ENCODE data around the gene VPS16. TPM values are rescaled to one million over a fixed set of nuclear protein-coding genes. Genes with fewer than 3 reads are reported as not detected.
"Not testable (repeated sequence)": the region's sequence is repeated elsewhere in the genome, so short reads cannot be mapped to it uniquely, and the experiment has no call there.

Gene VPS16
- polyA plus RNA-seq, 12 donors = 18.9 to 53.6 (median 21.9) TPM; not detected in 1

DNA sequence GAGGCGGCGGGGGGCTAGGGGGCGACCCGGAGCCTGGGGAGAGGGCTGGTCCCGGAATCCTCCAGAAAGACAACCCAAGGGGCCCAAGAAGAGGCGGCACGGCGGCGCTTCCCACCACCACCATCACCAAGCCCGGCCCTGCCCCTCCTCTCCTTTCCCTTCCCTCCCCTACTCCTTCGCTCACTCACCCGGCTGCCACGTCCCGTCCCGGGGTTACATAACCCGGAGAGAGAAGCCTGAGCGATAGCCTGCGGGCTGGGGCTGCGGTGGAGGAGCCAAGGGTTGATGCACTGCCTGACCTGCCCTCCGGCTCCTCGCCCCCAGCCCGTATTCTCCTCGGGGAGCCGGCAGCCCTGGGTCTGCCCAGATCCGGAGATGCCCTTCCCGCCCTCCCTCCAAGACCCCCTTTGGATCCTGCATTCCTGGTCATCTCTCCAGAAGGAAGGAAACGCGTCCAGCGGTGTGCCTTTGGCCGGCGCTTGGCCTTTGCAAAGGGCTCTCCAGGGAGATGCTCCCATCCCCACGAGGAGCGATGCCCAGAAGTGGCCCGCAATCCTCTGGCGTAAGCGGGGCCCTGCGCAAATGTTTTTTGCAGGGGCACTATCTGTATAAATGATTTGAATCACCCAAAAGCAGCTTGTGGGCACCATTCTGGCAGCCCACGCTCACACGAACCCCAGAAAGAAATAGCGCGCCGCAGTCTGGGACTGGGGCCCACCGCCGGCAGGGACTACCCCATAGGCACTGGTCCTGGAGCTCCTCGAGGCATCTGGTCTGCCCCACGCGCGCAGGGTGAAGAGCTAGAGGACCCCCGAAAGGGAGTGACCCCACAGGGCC lies 35.5 kb upstream of the VPS16 start:
- no peak for DNase-seq

DNA sequence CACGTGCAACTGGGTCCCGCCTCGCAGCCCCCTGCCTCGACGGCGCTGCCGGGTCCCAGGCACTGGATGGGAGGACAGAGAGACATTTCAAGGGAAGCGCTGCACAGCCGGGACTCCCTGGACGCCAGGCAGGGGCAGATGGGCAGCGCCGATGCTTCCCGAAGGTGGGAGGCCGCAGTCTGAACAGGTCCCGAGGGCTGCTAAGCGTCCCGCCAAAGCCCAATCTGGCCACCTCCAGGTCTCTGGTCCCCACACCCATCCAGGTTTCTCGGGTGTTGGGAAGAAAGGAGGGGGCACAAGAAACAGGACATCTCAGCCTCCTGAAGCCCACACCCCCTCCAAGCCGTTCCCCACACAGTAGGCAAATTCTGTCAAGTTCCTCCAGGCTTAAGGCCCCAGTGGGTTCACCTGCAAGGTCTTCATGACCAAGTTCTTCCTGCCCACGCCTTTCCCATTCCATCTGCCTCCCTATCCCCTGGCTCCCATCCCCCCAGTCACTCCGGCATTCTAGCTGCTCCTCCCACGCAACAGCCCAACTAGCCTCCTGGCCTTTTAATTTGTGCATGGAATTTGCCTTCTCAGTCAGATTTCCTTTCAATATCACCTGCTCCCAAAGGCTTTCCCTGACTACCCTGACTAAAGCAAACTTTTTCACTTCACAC lies 34.7 kb upstream of the VPS16 start:
- DNase-seq = no peak

DNA sequence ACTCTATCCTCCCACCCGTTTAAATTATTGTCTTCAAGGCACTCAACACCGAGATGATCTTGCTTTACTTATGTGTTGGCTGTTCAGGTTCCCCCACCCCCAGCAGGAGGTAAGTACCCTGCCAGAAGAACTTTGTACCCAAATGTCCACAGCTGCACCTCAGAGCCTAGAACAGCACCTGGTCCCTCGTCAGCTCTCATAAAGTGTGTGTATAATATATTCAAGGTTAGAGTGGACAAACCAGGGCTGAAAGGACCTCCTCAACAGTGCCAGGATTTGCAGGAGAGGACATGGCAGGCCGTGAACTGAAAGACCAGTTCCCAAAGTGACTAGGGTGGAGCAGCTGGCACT lies 34.2 kb upstream of the VPS16 start:
- no peak for DNase-seq

DNA sequence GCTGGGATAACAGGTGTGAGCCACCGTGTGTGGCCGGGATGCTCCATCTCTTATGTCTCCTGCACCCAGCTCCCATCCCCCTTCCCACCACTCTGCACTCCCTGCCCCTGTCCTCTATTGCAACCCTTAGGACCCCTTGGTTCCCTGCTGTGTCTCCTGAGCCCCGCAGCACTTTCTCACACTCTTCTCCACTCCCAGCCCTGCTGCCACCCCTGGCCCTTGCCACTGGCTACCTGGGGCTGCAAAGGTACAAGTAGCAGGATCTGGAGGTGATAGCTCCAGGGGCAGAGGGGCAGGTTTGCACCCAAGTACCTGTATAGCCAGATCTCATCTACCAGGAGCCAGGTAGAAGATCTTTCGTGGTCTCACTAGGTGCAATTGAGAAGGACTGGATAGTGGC lies 33.5 kb upstream of the VPS16 start:
- DNase-seq = no peak

DNA sequence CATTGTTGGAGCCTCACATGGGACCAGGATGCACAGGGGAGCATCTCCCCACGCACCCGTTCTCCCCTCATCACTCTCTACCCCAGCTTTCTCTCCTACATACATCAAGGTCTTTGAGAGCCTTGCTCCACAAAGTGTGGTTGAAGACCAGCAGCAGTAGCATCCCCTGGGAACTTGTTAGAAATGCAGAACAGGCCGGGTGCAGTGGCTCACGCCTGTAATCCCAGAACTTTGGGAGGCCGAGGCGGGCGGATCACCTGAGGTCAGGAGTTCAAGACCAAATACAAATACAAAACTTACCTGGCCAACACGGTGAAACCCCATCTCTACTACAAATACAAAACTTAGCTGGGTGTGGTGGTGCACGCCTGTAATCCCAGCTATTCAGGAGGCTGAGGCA lies 32.6 kb upstream of the VPS16 start:
- not testable (repeated sequence) for DNase-seq

DNA sequence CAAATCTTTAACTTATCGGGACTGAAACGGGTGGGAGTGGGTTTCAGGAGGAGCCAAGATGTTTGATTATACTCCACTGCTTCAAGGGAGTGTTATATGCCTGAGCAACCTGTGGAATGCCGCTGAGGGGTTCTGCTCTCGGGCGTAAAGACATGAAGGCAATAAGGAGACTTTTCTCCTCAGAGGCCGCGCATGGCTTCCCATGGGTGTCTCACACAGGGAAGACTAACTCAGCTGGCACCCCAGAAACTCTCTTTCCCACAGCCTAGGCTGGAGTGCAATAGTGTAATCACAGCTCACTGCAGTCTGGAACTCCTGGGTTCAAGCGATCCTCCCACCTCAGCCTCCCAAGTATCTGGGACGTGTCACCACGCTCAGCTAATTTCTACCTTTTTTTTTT lies 30.9 kb upstream of the VPS16 start:
- DNase-seq = no peak

DNA sequence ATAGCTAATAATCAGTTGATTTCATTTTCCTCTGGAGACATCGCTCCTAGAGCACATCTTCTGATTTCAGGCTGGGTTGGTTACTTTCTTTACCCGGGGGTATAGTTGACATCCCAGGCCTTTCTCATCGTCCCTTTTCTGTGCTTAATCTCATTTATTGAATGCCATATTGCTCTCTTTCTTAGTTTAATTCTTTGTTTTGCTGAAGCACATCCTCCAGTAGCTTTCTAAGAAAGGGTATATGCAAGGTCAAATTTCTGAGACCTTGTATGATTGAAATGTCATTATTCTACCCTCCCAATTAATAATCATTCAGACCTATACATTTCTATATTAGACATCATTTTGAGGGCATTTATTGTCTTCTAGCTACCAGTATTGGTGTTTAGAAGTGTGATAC lies 28.4 kb upstream of the VPS16 start:
- DNase-seq = no peak

DNA sequence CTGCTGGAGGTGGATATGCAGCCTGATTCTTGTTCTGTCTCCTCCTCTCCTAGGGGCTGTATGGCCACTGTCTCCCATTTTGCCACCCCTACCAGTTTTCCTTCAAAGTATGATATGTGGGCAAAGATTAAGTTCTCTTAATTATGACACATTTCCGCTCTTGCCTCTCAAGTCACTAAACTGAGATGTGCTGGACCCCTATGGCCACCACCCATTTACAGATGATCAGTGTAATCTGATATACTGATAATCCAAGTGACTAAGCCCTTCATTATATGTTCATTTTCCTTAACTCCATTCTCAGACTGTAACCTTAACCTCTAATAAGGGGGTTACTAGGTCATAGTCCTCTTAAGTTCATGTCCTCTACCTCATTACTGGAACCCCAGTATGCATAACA lies 26.5 kb upstream of the VPS16 start:
- DNase-seq = no peak

DNA sequence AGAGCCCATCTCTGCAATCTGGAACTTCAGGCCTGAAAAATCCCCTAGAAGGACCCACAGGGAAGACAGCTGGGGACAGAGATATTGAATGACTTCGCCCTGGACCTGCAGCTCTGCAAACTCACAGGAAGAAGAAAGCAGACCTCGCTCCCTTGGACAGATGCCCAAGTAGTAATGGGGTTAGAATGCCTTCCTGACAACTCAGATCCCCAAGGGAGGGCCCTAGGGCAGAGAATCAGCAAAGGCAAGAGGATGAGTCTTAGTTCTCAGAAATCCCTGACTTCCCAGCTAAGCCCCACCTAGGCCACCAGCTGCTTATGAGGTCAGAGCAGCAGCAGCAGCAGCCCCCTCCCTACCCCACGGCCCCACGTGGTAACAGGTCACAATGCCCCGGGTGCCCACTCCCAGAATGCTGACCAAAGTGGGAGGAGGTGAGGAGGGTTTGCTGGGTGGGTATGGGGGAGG lies 25.9 kb upstream of the VPS16 start, which contains the start of gene C20orf141:
C20orf141 (plus strand) TSS at position 401 of the 465 bp plus-strand sequence. CDS start 198 bp downstream, outside the sequence.
- DNase-seq = no peak

DNA sequence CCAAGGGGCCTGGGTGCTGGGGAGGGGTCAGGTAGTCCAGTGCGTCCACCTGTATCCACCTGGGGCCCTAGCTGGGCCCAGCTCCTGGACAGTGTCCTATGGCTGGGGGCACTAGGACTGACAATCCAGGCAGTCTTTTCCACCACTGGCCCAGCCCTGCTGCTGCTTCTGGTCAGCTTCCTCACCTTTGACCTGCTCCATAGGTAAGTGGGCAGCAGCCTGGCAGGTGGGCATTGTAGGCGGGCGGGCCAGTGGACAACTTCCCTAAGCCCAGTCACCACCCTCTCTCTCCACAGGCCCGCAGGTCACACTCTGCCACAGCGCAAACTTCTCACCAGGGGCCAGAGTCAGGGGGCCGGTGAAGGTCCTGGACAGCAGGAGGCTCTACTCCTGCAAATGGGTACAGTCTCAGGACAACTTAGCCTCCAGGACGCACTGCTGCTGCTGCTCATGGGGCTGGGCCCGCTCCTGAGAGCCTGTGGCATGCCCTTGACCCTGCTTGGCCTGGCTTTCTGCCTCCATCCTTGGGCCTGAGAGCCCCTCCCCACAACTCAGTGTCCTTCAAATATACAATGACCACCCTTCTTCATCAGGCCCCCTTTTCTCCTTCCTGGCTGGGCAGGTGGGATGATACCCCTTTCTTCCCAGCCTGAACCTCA lies 25.2 kb upstream of the VPS16 start:
- DNase-seq = no peak

DNA sequence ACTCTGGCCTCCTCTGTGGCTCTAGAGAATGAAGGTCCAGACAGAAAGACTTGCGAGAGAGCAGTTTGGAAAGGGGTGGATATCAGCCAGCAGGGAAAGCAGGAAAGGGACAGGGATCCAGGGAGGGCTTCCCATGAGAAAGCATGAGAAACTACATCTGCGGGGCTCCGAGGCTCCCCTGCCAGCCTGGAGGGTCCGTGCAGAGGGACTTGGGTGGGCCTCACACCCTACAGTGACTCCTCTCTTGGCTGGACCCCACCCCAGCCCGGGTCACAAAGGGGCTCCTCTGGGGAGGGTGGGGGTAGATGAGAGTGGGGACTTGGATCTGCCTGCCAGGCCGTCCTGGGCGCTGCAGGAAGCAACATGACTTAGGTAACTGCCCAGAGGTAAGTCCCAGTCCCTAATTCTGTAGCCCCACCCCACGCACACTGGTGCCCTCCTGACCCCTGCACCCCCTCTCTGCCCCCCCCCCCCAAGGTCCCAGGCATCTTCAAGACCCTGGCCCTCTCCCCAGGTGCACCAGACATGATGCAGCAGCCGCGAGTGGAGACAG lies 24.4 kb upstream of the VPS16 start, which contains the start of gene TMEM239:
TMEM239 (plus strand) TSS at position 335 of the 553 bp plus-strand sequence; CDS start at position 526, 191 bp downstream.
- DNase-seq = no peak

DNA sequence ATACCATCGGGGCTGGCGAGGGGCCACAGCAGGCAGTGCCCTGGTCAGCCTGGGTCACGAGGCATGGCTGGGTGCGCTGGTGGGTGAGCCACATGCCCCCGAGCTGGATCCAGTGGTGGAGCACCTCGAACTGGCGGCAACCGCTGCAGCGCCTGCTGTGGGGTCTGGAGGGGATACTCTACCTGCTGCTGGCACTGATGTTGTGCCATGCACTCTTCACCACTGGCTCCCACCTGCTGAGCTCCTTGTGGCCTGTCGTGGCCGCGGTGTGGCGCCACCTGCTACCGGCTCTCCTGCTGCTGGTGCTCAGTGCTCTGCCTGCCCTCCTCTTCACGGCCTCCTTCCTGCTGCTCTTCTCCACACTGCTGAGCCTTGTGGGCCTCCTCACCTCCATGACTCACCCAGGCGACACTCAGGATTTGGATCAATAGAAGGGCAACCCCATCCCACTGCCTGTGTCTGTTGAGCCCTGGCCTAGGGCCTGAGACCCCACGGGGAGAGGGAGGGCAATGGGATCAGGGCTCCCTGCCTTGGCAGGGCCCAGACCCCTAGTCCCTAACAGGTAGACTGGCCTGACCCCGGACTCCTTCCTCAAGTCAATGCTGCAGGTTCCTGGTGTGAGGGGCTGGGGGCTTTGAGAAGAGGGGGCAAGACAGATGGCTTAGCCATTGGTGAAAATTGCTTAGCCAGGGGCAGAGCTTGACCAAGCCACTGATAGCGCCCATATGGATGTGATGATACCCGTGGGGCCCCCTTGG lies 23.8 kb upstream of the VPS16 start:
- no peak for DNase-seq

DNA sequence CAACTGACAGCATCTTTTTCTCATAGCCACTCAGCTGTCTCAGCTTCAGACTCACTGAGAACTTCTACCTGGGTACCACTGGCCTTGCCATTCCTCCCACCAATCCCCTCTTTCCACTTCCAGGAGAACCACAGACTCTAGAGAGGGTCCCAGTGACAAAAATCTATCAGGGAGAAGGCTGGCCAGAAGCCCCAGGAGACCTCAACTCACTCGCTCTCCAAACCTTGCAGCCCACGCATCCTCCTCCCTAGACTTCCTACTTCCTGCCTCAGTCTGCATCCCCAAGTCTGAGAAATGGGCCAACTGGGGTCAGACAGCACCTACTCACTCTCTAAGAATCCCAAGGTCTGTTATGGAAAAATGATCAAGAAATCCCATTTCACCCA lies 23.2 kb upstream of the VPS16 start:
- DNase-seq = no peak

DNA sequence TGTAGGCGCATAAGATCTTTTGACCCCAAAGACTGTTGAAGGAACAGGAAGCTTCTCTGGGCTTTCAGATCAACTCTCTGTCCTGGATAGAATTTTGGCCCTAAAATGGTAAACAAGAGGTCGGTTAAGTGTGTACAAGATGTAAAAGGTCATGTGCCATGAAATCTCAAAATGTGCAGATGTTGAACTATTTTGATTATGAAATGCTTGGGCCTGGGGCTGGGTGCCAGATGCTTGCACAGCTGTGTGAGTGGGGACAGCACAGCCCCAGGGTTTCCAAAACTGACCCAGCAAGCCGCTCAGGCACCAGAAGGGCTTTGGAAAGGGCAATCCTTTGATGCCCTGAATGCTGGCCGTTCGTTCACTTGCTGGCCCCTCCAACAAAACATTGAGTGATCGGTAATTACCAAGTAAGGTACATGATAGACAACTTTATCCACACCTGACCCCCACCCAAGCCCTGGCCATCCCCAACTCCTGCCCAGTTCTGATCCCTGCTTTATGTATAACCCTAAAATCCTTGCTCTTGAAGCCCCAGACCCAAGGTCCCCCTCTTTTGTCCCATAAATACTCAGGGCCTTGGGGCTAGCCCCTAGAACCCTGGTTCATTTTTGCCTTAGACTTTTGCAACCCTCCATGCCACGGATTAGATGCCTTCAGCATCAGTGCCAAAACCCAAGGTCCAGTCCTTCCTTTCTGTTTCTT lies 22.5 kb upstream of the VPS16 start:
- DNase-seq = no peak

DNA sequence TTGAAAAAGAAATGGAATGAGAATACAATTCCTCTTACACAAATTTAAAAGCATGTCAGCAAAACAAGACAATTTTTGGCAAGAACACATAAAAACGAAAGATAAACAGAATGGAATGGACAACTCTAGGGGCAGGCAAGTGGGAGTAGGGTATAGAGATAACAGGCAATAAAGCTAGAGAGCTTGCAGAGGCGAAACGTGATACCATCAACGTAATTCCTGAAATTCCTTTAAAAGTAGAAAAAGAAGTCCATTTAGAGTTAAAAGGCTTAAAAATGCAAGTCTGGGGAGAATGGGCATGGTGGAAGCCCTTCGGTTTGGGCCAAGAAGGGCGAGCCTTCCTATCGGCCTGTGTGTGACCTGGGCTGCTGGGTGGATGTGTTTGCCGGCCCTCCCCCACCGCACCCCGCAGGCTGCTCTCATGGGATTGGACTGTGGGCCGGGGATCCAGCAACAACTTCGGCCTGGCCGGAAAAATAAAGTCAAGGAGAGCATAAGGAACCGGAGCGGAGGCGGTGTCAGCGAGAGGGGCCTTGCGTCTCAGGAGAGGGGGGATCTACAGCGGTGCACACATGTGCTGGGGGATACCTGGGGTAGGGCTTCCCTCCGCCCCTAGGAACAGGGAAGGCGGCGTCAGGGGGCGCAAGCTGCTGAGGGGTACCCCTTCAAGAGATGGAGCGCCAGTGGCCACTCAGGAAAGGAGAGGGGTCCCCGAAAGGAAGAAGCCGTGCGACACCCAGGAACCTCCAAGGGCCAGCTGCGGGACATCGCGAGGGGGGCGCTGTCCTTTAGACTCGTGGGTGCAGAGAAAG lies 20.3 kb upstream of the VPS16 start:
- no peak for DNase-seq

DNA sequence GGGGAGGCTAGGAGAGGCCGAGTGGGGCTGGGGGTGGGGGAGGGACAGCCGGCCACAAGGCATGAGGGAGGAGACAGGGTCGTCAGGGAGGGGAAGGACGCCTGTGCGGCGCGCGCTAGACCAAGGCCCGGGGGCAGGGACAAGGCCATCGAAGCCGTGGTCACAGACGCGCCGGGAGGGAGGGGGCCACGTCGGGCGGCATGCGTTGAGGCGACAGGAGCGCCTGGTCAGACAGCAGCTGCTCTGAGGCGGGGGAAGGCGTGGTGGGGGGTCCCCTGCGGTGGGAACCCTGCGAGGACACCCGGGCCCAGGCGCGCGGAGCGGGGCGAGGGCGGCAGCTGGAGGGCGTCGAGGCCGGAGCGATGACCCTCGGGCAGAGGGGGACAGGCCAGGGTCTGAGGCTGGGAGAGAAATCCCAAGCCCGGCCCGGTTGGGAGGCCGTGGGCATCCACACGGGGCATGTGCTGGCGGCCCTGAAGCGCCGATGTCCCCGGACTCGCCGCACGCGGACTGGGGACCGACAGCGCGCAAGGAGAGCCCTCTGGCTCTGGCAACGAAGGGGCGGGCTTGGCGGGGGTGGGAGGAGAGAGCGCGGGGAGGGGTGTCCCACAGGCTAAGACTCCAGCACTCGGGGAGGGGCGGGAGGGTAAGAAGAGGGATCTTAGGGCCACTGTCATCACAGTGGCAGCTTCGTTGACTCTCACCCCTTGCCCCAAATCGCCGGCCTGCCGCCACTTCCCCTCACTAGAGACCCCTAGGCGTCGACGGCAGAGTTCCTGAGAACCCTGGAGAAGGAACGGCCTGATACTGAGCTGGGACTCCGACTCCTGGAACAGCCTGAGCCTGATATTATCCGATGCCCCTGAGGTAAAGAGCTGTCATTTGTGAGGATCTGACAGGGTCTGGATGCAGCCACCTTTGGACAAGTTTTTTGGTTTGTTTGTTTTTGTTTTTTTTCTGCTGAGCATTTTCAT lies 19.4 kb upstream of the VPS16 start:
- DNase-seq = no peak

DNA sequence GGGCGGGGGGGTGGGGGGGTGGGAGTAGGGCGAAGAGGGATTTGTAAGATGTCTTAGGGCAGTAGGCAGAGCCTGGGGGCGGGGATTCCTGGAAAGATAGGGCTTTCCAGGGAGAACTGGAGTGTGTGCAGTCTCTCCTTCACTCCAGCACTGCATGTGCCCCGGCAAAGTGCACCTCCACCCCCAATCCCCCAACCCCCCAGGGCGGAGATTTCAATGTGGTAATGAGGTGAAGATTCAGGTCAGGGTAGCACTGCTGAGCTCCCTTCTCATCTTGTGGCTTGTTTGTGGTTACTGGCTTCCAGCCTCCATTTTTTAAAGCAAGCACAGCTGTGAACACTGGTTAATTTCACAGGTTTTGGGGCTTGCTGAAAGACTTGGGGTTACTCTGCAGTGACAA lies 18.5 kb upstream of the VPS16 start:
- no peak for DNase-seq

DNA sequence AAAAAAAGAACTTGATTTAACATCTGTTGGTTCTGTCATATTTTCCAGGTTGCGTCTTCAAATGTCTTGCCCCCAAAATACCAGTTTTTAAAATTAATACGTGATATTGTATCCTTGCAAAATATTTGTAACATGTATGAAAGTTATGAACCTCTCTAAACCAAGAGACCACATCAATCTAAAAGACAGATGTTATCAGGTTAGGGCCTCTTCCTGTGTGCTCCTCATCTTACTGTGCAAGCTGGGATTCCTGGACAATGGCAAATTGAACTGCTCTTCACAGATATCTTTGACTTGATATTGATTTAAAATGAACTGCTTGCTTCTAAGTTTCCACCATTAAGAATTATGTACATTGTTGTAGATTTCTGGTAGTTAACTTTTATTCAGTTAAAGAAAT lies 14.8 kb upstream of the VPS16 start:
- DNase-seq = no peak

DNA sequence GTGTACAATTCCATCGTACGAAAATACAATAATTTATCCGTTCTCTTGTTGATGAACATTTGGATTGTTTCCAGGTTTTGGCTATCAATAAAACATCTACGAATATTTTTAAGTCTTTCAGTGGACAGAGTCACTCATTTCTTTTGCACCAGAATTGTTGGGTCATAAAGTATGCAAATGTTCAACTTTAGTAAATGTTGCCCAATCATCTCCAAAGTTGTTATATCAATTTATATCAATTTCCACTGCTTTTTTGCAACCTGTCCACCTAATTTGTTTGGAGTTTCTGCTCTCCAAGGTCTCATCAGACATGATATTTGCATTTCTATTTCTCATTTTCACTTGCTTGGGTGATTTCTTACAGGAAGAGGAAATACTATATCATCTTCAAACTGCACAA lies 13.9 kb upstream of the VPS16 start:
- no peak for DNase-seq
